Gastrocnemius medialis (tissue), 4 donors: ENCODE measurements around the gene TET2. TPM values are rescaled to one million over a fixed set of nuclear protein-coding genes. Genes with fewer than 3 reads are reported as not detected.

ENCODE experiments used
- ATAC-seq, 2 donors: fragments of 150-250 bp; one replicate each; pipeline ENCODE4 v1.9.1; 2016
- DNase-seq, 2 donors: peaks; one replicate each; pipeline ENCODE4 v3.0.0-alpha.2; 2019
- H3K27ac ChIP-seq, 4 donors: fragments of 200-600 bp; sonication (generic); 1 replicate in 1 of 4; 2 replicates in 3 of 4; pipeline ENCODE4 v1.5.1; 2016 to 2018; ENCODE audit warnings: mild to moderate bottlenecking in 2 of 4, moderate library complexity in 1 of 4
- H3K27me3 ChIP-seq, 3 donors: fragments of 200-600 bp; sonication (generic) in 2 of 3; 1 replicate in 1 of 3; 2 replicates in 2 of 3; pipeline versions ENCODE4 v1.5.1 to v1.6.0; 2016 to 2019; ENCODE audit warnings: mild to moderate bottlenecking in 1 of 3, moderate library complexity in 1 of 3
- H3K36me3 ChIP-seq, 2 donors: fragments of 200-600 bp; sonication (generic) in 1 of 2; one replicate each; pipeline ENCODE4 v1.5.1; 2017 to 2018
- H3K4me1 ChIP-seq, 2 donors: fragments of 200-600 bp; sonication (generic) in 1 of 2; one replicate each; pipeline ENCODE4 v1.5.1; 2016 to 2017; ENCODE audit warnings: mild to moderate bottlenecking in 2 of 2
- H3K4me3 ChIP-seq, 4 donors: fragments of 200-600 bp; sonication (generic) in 3 of 4; 1 replicate in 1 of 4; 2 replicates in 3 of 4; pipeline ENCODE4 v1.5.1; 2016 to 2019; ENCODE audit warnings: mild to moderate bottlenecking in 2 of 4
- H3K9me3 ChIP-seq, 3 donors: fragments of 200-600 bp; sonication (generic) in 2 of 3; 1 replicate in 1 of 3; 2 replicates in 2 of 3; pipeline ENCODE4 v1.5.1; 2016 to 2019
- CTCF ChIP-seq, 5 experiments: fragments of 450-650 bp in 3 of 5; fragments of 200-600 bp in 2 of 5; sonication (generic) in 2 of 5; IDR thresholded peaks in 4 of 5; conservative IDR thresholded peaks in 1 of 5; 1 replicate in 4 of 5; 2 replicates in 1 of 5; pipeline ENCODE4 v1.5.1; 2016 to 2019; ENCODE audit warnings: antibody characterized with exemption in 5 of 5, mild to moderate bottlenecking in 3 of 5, moderate library complexity in 3 of 5
- POLR2A ChIP-seq, 2 donors: fragments of 450-650 bp; IDR thresholded peaks; one replicate each; pipeline ENCODE4 v1.6.1; 2017; ENCODE audit warnings: antibody characterized with exemption in 2 of 2, mild to moderate bottlenecking in 2 of 2, moderate library complexity in 2 of 2
- in situ Hi-C, 4 donors: fragments of 200-750 bp; cut with MboI; loops; one replicate each; pipeline versions ENCODE4 v1.15.0 to v1.8.0; 2017; ENCODE audit warnings: low sequenced_read_pairs in 4 of 4
- intact Hi-C: fragments of 100-400 bp; cut with DNase I; formaldehyde crosslinking; loops from one replicate; pipeline ENCODE4 v1.15.1; 2023; ENCODE audit warnings: low total_unique reads
- total RNA-seq, 4 donors: library from RNA; depleted of rRNA; stranded (reverse); fragments of >200 nt; gene quantifications; one replicate each; pipeline versions ENCODE4 v1.1.0 to v1.2.3, GENCODE V29; 2016

The TET2 gene
- total RNA-seq, 4 donors from 2014 or later: 12.9 to 18.0 (median 16.4) TPM

GRCh38 chr4:105120626-105121025, 26.1 kb upstream of the TET2 start:
- DNase-seq (no peak), ATAC-seq (no peak)
- H3K9me3 ChIP-seq: no peaks in the 10 kb centered on the region

GRCh38 chr4:105122350-105122749, 24.3 kb upstream of the TET2 start:
- no peak for TF ChIP-seq CTCF (IDR thresholded peaks at IDR 0.05 in 4 of 5, conservative IDR thresholded peaks at IDR 0.05 in 1 of 5)
- no peak for TF ChIP-seq POLR2A (IDR thresholded peaks at IDR 0.05)
- H3K4me1 ChIP-seq: no peaks in the 10 kb centered on the region
- no peaks in the 10 kb centered on the region for H3K27me3 ChIP-seq
- DNase-seq (no peak), ATAC-seq (no peak)
- in situ Hi-C loops: no loop called here
- H3K27ac ChIP-seq: no peak overlapping the region
- intact Hi-C loops: no loop called here
- no peaks in the 10 kb centered on the region for H3K9me3 ChIP-seq
- no peaks in the 10 kb centered on the region for H3K36me3 ChIP-seq
- H3K4me3 ChIP-seq: no peak overlapping the region

More at GRCh38 chr4:105120626-105121025, 26.1 kb upstream of the TET2 start:
- Histone ChIP-seq H3K36me3 (no peaks in the 10 kb centered on the region), H3K27me3 (no peaks in the 10 kb centered on the region), H3K27ac (no peak overlapping the region), H3K4me3 (no peak overlapping the region), H3K4me1 (no peaks in the 10 kb centered on the region)
- in situ Hi-C loops (no loop called here), intact Hi-C loops (no loop called here)
- TF ChIP-seq POLR2A (IDR thresholded peaks at IDR 0.05): no peak
- no peak for TF ChIP-seq CTCF (IDR thresholded peaks at IDR 0.05 in 4 of 5, conservative IDR thresholded peaks at IDR 0.05 in 1 of 5)

- ATAC-seq (no peak), DNase-seq (no peak)
- Histone ChIP-seq H3K9me3 (no peaks in the 10 kb centered on the region), H3K27me3 (no peaks in the 10 kb centered on the region), H3K4me1 (no peaks in the 10 kb centered on the region), H3K4me3 (no peak overlapping the region), H3K27ac (no peak overlapping the region), H3K36me3 (no peaks in the 10 kb centered on the region)
- TF ChIP-seq CTCF (IDR thresholded peaks at IDR 0.05 in 4 of 5, conservative IDR thresholded peaks at IDR 0.05 in 1 of 5): no peak
- no peak for TF ChIP-seq POLR2A (IDR thresholded peaks at IDR 0.05)
- intact Hi-C loops (no loop called here), in situ Hi-C loops (loop anchor here in 2 of 4 donors (25.0 kb wide), 1 partner anchor 586 kb away; the partner anchor contains the start of genes GSTCD (in 2 of the 2) and INTS12 (in 2 of the 2))
Observed at GRCh38 chr4:105126311-105127169, 20.1 kb upstream of the TET2 start.

GRCh38 chr4:105127170-105127445, 19.6 kb upstream of the TET2 start:
- no peak for DNase-seq
- no peaks in the 10 kb centered on the region for H3K9me3 ChIP-seq
- no peak overlapping the region for H3K4me3 ChIP-seq
- in situ Hi-C loops (loop anchor here in 2 of 4 donors (25.0 kb wide), 1 partner anchor 585 kb away; the partner anchor contains the start of genes GSTCD (in 2 of the 2) and INTS12 (in 2 of the 2)), intact Hi-C loops (no loop called here)
- TF ChIP-seq CTCF (IDR thresholded peaks at IDR 0.05 in 4 of 5, conservative IDR thresholded peaks at IDR 0.05 in 1 of 5) (no peak), POLR2A (IDR thresholded peaks at IDR 0.05) (no peak)
- H3K4me1 ChIP-seq: no peaks in the 10 kb centered on the region
- H3K27me3 ChIP-seq: no peaks in the 10 kb centered on the region
- no peaks in the 10 kb centered on the region for H3K36me3 ChIP-seq
- H3K27ac ChIP-seq: no peak overlapping the region
- no peak for ATAC-seq
